ENCODE measurements around the gene SULF2. TPM values are rescaled to one million over a fixed set of nuclear protein-coding genes. Genes with fewer than 3 reads are reported as not detected.

Gene SULF2
- total and polyA plus RNA-seq, 2 of the 13 experiments (the other 11 are each of a cell fraction or from before 2014, with no cell fraction given): 7.2 to 50.9 TPM

- TF ChIP-seq MXD4 (CRISPR knock-in tag; IDR thresholded peaks at IDR 0.05): no peak
- TF ChIP-seq NR0B2 (CRISPR knock-in tag; IDR thresholded peaks at IDR 0.05): 0 out of 2 replicates have a peak, but pooled peaks have one; percentile 66
- 0 out of 2 replicates have a peak, but pooled peaks have one; percentile 5 for TF ChIP-seq ATF5 (CRISPR knock-in tag; IDR thresholded peaks at IDR 0.05; ENCODE audit: low read depth)
- no peak for TF ChIP-seq ZNF446 (CRISPR knock-in tag; IDR thresholded peaks at IDR 0.05)
- no peak for TF ChIP-seq REST (IDR thresholded peaks at IDR 0.05; ENCODE audit: borderline replicate concordance in 1 of 2, low read depth in 1 of 2, low read length in 2 of 2)
- TF ChIP-seq KLF12 (CRISPR knock-in tag; IDR thresholded peaks at IDR 0.05; ENCODE audit: borderline replicate concordance): no peak
Observed at GRCh38 chr20:47713163-47713562, 72.1 kb downstream of the SULF2 start (continued).

Measured in HepG2 (cell line).